Fibroblast of lung (primary cell): Measurements from ENCODE around the gene PDE2A.

ENCODE experiments used
- CTCF ChIP-seq, 2 donors: IDR thresholded peaks in 1 of 2; conservative IDR thresholded peaks in 1 of 2; 1 replicate in 1 of 2; 2 replicates in 1 of 2; pipeline ENCODE4 v1.5.1; 2011 to 2012; ENCODE audit warnings: low read length in 2 of 2, control low read depth in 1 of 2, inconsistent platforms in 1 of 2, low read depth in 1 of 2, mild to moderate bottlenecking in 1 of 2
- EZH2 ChIP-seq: IDR thresholded peaks from 2 replicates; pipeline ENCODE4 v1.5.1; 2012; ENCODE audit warnings: low read length, control low read depth, mild to moderate bottlenecking; ENCODE audit errors: missing control alignments

- TF ChIP-seq CTCF (conservative IDR thresholded peaks at IDR 0.05 in 1 of 2, IDR thresholded peaks at IDR 0.05 in 1 of 2; ENCODE audit: low read depth in 1 of 2, low read length in 2 of 2) (no peak), EZH2 (no peak)
Observed at GRCh38 chr11:72721689-72722049, 47.4 kb upstream of the PDE2A start.
